Activated naive CD8-positive, alpha-beta T cell (primary cell): ENCODE data around the gene ARHGEF12.

Source experiments
- H3K27ac Mint-ChIP-seq: one replicate; pipeline ENCODE4 v1.8.0; 2021; ENCODE audit warnings: mixed read lengths
- H3K27me3 Mint-ChIP-seq: one replicate; pipeline ENCODE4 v1.8.0; 2021; ENCODE audit warnings: mixed read lengths
- H3K36me3 Mint-ChIP-seq: one replicate; pipeline ENCODE4 v1.8.0; 2021; ENCODE audit warnings: mixed read lengths
- H3K4me1 Mint-ChIP-seq: one replicate; pipeline ENCODE4 v1.8.0; 2021; ENCODE audit warnings: low read depth, mixed read lengths
- H3K4me3 Mint-ChIP-seq: one replicate; pipeline ENCODE4 v1.8.0; 2021; ENCODE audit warnings: mild to moderate bottlenecking, mixed read lengths
- H3K9me3 Mint-ChIP-seq: one replicate; pipeline ENCODE4 v1.8.0; 2021; ENCODE audit warnings: low read depth, mixed read lengths

ARHGEF12 gene

DNA sequence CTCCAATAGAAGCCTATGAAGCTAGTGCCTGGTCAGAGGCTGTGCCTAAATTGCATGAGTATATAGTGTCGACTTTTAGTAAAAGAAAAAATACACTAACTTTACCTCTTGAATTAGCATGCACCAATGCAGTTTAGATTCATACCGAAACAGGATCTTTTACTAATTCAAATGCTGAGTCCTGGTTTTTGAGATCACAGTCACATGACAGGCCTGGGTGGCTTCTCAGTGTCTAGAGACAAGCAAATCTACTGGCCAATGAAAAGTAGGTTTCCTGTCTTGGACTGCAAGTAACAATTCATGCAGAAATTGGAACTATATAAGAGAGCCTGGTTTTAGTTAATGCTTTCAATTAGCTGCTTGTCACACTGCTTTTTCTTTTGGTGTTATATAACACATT lies 7.2 kb downstream of the ARHGEF12 start:
- H3K27ac Mint-ChIP-seq = no peak overlapping the region
- no peaks in the 10 kb centered on the region for H3K36me3 Mint-ChIP-seq
- peaks cover 29% of the 10 kb centered on the region for H3K4me1 Mint-ChIP-seq
- H3K27me3 Mint-ChIP-seq = peaks cover 58% of the 10 kb centered on the region
- H3K4me3 Mint-ChIP-seq = no peak overlapping the region
- H3K9me3 Mint-ChIP-seq = no peaks in the 10 kb centered on the region

GRCh38 chr11:120344302-120345004 lies 8.2 kb downstream of the ARHGEF12 start:
- Mint-ChIP-seq H3K27me3 (peaks cover 56% of the 10 kb centered on the region), H3K4me1 (peaks cover 26% of the 10 kb centered on the region), H3K27ac (no peak overlapping the region), H3K36me3 (no peaks in the 10 kb centered on the region), H3K4me3 (peak overlapping the region; percentile 51), H3K9me3 (no peaks in the 10 kb centered on the region)

- Mint-ChIP-seq H3K36me3 (no peaks in the 10 kb centered on the region), H3K27me3 (peaks cover 51% of the 10 kb centered on the region), H3K4me3 (no peak overlapping the region), H3K27ac (no peak overlapping the region), H3K4me1 (peaks cover 18% of the 10 kb centered on the region), H3K9me3 (no peaks in the 10 kb centered on the region)
Observed at GRCh38 chr11:120346233-120346632, 10.0 kb downstream of the ARHGEF12 start.

GRCh38 chr11:120350637-120351036 lies 14.4 kb downstream of the ARHGEF12 start:
- Mint-ChIP-seq H3K27ac (no peak overlapping the region), H3K27me3 (peaks cover 47% of the 10 kb centered on the region)

GRCh38 chr11:120352405-120352804 lies 16.2 kb downstream of the ARHGEF12 start:
- Mint-ChIP-seq H3K27ac (no peak overlapping the region), H3K27me3 (peaks cover 41% of the 10 kb centered on the region), H3K9me3 (no peaks in the 10 kb centered on the region), H3K4me3 (no peak overlapping the region), H3K4me1 (no peaks in the 10 kb centered on the region), H3K36me3 (peaks cover 2% of the 10 kb centered on the region)

More at GRCh38 chr11:120350637-120351036, 14.4 kb downstream of the ARHGEF12 start:
- Mint-ChIP-seq H3K4me3 (no peak overlapping the region), H3K36me3 (no peaks in the 10 kb centered on the region), H3K9me3 (no peaks in the 10 kb centered on the region), H3K4me1 (peaks cover 1% of the 10 kb centered on the region)

- H3K9me3 Mint-ChIP-seq = no peaks in the 10 kb centered on the region
- no peak overlapping the region for H3K27ac Mint-ChIP-seq
- H3K27me3 Mint-ChIP-seq = peaks cover 40% of the 10 kb centered on the region
- no peaks in the 10 kb centered on the region for H3K4me1 Mint-ChIP-seq
- H3K4me3 Mint-ChIP-seq = no peak overlapping the region
- peaks cover 6% of the 10 kb centered on the region for H3K36me3 Mint-ChIP-seq
Observed at GRCh38 chr11:120354068-120354467, 17.9 kb downstream of the ARHGEF12 start.

- Mint-ChIP-seq H3K9me3 (no peaks in the 10 kb centered on the region), H3K27me3 (peaks cover 38% of the 10 kb centered on the region), H3K36me3 (peaks cover 6% of the 10 kb centered on the region), H3K4me3 (no peak overlapping the region), H3K4me1 (no peaks in the 10 kb centered on the region), H3K27ac (no peak overlapping the region)
Observed at GRCh38 chr11:120354779-120355178, 18.6 kb downstream of the ARHGEF12 start.

DNA sequence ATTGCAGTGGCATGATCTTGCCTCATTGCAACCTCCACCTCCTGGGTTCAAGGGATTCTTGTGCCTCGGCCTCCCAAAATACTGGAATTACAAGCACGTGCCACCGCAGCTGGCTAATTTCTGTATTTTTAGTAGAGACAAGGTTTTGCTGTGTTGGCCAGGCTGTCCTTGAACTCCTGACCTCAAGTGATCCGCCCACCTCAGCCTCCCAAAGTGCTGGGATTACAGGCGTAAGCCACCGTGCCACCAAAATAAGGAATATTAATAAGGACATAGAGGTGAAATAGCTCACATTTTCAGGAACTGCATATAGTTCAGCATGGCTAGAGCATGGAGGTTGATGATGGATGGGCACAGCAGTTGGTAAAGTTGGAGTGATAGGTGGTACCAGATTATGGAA lies 21.4 kb downstream of the ARHGEF12 start:
- Mint-ChIP-seq H3K9me3 (no peaks in the 10 kb centered on the region), H3K4me1 (no peaks in the 10 kb centered on the region), H3K36me3 (peaks cover 6% of the 10 kb centered on the region), H3K27ac (no peak overlapping the region), H3K4me3 (no peak overlapping the region), H3K27me3 (peaks cover 29% of the 10 kb centered on the region)

GRCh38 chr11:120358729-120359128 lies 22.5 kb downstream of the ARHGEF12 start:
- Mint-ChIP-seq H3K36me3 (peaks cover 6% of the 10 kb centered on the region), H3K9me3 (no peaks in the 10 kb centered on the region), H3K4me3 (no peak overlapping the region), H3K27ac (no peak overlapping the region), H3K4me1 (no peaks in the 10 kb centered on the region), H3K27me3 (peaks cover 28% of the 10 kb centered on the region)

GRCh38 chr11:120363436-120363835 lies 27.2 kb downstream of the ARHGEF12 start:
- no peak overlapping the region for H3K4me3 Mint-ChIP-seq
- no peak overlapping the region for H3K27ac Mint-ChIP-seq
- H3K27me3 Mint-ChIP-seq = peaks cover 17% of the 10 kb centered on the region
- no peaks in the 10 kb centered on the region for H3K4me1 Mint-ChIP-seq
- H3K9me3 Mint-ChIP-seq = no peaks in the 10 kb centered on the region
- H3K36me3 Mint-ChIP-seq = peaks cover 5% of the 10 kb centered on the region

- Mint-ChIP-seq H3K4me1 (no peaks in the 10 kb centered on the region), H3K36me3 (peaks cover 5% of the 10 kb centered on the region), H3K27me3 (peaks cover 11% of the 10 kb centered on the region), H3K27ac (no peak overlapping the region), H3K4me3 (no peak overlapping the region), H3K9me3 (no peaks in the 10 kb centered on the region)
Observed at GRCh38 chr11:120365512-120365911, 29.3 kb downstream of the ARHGEF12 start.

GRCh38 chr11:120372296-120372695 lies 36.1 kb downstream of the ARHGEF12 start:
- Mint-ChIP-seq H3K36me3 (no peaks in the 10 kb centered on the region), H3K4me1 (no peaks in the 10 kb centered on the region), H3K4me3 (no peak overlapping the region), H3K27me3 (peaks cover 14% of the 10 kb centered on the region), H3K27ac (no peak overlapping the region), H3K9me3 (no peaks in the 10 kb centered on the region)

DNA sequence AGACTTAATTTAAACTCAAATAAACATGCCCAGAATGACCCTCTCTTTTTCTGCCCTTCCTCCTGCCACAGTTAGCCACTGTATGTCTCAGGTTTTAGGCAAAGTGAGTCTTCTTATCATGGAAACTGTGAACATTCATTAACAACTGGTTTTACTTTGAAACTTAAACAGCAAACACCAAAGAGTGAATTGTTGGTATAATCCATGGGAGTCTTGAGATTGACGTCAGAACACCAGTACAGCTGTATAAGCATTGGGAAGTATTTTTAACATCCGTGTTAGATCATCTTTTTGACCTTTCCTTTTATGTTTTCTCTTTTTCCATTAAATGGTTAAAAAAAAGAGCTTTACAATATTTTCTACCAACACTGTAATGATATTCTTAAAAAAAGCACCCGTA lies 38.9 kb downstream of the ARHGEF12 start:
- Mint-ChIP-seq H3K27me3 (peaks cover 13% of the 10 kb centered on the region), H3K9me3 (peaks cover 10% of the 10 kb centered on the region)

DNA sequence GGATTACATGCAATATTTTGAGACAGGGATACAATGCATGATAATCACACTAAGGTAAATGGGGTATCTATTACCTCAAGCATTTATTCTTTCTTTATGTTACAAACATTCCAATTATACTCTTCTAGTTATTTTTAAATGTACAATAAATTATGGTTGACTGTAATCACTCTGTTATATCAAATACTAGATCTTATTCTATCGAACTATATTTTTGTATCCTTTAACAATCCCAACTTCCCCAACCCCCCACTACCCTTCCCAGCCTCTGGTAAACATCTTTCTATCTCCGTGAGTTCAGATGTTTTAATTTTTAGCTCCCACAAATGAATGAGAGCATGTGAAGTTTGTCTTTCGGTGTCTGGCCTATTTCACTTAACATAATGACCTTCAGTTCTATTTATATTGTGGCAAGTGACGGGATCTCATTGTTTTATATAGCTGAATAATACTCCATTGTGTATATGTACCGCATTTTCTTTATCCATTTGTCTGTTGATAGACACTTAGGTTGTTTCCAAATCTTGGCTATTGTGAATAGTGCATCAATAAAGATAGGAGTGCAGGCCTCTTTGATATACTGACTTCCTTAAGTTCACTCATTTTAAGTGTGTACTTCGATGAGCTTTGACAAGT lies 40.5 kb downstream of the ARHGEF12 start:
- Mint-ChIP-seq H3K9me3 (peaks cover 10% of the 10 kb centered on the region), H3K4me1 (no peaks in the 10 kb centered on the region), H3K4me3 (no peak overlapping the region), H3K36me3 (peaks cover 6% of the 10 kb centered on the region), H3K27me3 (peaks cover 10% of the 10 kb centered on the region), H3K27ac (no peak overlapping the region)

More for the DNA sequence above, 38.9 kb downstream of the ARHGEF12 start:
- no peaks in the 10 kb centered on the region for H3K4me1 Mint-ChIP-seq
- H3K27ac Mint-ChIP-seq = no peak overlapping the region
- H3K4me3 Mint-ChIP-seq = no peak overlapping the region
- H3K36me3 Mint-ChIP-seq = peaks cover 6% of the 10 kb centered on the region

DNA sequence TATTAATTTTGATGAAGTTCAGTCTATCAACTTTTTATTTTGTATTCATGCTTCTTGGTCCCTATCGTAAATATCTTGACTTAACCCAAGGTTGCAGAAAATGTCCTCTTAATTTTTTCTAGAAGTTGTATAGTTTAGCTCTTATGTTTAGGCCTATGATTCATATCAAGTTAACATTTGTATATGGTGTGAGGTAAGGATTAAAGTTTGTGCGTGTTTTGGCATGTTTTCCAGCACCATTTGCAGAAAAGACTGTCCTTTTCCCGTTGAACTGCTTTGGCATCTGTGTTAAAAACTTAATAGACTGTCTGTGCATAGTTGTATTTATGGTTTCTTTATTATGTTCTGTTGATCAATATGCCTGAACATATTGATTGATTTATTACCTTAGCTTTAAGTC lies 42.3 kb downstream of the ARHGEF12 start:
- Mint-ChIP-seq H3K9me3 (peaks cover 10% of the 10 kb centered on the region), H3K4me3 (no peak overlapping the region), H3K27me3 (peaks cover 12% of the 10 kb centered on the region), H3K27ac (no peak overlapping the region), H3K36me3 (peaks cover 6% of the 10 kb centered on the region), H3K4me1 (no peaks in the 10 kb centered on the region)

GRCh38 chr11:120381401-120381800 lies 45.2 kb downstream of the ARHGEF12 start:
- no peak overlapping the region for H3K4me3 Mint-ChIP-seq
- H3K36me3 Mint-ChIP-seq = peaks cover 6% of the 10 kb centered on the region
- no peaks in the 10 kb centered on the region for H3K4me1 Mint-ChIP-seq
- no peak overlapping the region for H3K27ac Mint-ChIP-seq
- H3K27me3 Mint-ChIP-seq = peaks cover 4% of the 10 kb centered on the region
- peaks cover 10% of the 10 kb centered on the region for H3K9me3 Mint-ChIP-seq
